Thyroid gland (tissue), 4 donors: ENCODE data around the gene FEV.

ENCODE experiments used
- POLR2A ChIP-seq, 2 donors: fragments of 450-650 bp; IDR thresholded peaks; one replicate each; pipeline ENCODE4 v1.6.1; 2017; ENCODE audit warnings: antibody characterized with exemption in 2 of 2, mild to moderate bottlenecking in 2 of 2, moderate library complexity in 1 of 2
- TF ChIP-seq, protein P1 (sequence below), 6 experiments: fragments of 200-600 bp in 3 of 6; fragments of 450-650 bp in 3 of 6; sonication (generic) in 3 of 6; IDR thresholded peaks; one replicate each; pipeline ENCODE4 v1.5.1; 2016 to 2019; ENCODE audit warnings: antibody characterized with exemption in 6 of 6, mild to moderate bottlenecking in 2 of 6, inconsistent platforms in 1 of 6, moderate library complexity in 1 of 6

DNA sequence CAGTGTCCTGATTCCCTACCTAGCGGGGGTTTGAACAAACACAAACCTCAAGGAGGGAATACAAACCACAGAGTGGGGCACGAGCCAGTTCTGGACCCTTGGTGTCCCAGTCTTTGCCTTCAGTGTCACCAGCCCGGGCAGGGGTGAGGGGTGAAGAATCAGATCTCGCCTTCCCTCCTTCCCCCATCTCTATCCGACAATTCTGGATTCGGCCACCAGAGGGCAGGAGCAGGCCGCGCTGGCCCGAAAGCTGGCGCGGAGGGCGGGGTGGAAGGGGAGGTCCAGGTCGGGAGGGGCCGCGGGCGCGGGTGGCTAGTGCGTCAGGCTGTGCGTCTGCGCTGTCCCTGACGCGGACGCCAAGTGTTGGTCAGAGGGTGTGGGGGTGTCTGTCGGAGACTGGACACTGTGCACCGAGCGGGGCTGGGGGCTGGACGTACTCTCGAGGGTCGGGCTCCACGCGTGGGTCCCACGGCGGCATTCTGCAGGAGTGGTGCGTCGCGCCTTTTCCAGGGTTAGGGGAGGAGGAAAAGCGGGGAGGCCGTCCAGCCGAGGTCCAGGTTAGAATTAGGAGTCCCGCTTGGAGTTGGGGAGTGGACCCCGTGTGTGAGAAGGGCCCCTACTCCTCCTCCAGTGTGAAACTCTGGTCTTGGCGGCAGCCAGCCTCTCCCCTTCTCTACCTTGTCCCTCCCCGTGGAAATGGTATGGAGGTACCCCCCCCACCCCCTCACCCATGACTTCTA lies 11.2 kb upstream of the FEV start:
- TF ChIP-seq, protein P1, sequence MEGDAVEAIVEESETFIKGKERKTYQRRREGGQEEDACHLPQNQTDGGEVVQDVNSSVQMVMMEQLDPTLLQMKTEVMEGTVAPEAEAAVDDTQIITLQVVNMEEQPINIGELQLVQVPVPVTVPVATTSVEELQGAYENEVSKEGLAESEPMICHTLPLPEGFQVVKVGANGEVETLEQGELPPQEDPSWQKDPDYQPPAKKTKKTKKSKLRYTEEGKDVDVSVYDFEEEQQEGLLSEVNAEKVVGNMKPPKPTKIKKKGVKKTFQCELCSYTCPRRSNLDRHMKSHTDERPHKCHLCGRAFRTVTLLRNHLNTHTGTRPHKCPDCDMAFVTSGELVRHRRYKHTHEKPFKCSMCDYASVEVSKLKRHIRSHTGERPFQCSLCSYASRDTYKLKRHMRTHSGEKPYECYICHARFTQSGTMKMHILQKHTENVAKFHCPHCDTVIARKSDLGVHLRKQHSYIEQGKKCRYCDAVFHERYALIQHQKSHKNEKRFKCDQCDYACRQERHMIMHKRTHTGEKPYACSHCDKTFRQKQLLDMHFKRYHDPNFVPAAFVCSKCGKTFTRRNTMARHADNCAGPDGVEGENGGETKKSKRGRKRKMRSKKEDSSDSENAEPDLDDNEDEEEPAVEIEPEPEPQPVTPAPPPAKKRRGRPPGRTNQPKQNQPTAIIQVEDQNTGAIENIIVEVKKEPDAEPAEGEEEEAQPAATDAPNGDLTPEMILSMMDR (IDR thresholded peaks at IDR 0.05), result peak; percentile 66 to 94 (median 82)
- no peak for TF ChIP-seq POLR2A (IDR thresholded peaks at IDR 0.05)
